Fibroblast of mammary gland (primary cell): ENCODE results near the gene CNIH2.

Experiments used
- DNase-seq: peaks from one replicate; pipeline ENCODE4 v3.0.0-alpha.2; 2010; ENCODE audit warnings: low read depth
- H3K4me3 ChIP-seq: 2 replicates; pipeline ENCODE4 v1.5.1; 2011; ENCODE audit warnings: low read depth, mild to moderate bottlenecking, low read length, moderate library complexity; ENCODE audit not compliant: control insufficient read depth
- TF ChIP-seq, protein P1 (sequence below): conservative IDR thresholded peaks from 2 replicates; pipeline ENCODE4 v1.5.1; 2011; ENCODE audit warnings: low read depth, low read length, inconsistent platforms; ENCODE audit not compliant: control insufficient read depth, insufficient read depth

Gene CNIH2

DNA sequence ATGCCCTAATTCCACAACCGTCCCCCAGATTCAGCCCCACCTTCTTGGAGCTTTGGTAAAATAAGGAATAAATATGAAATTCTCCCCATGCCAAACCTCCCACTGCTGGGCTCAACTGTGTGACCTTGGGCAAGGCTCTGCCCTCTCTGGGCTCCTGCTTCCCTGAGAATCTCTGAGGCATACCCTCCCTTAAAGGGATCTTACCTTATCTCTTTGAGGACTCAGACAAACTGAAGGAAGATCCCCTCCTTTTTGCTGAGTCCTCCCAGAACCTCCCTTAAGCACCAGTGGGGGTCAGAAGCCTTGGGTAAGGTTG lies 36.2 kb downstream of the CNIH2 start:
- TF ChIP-seq, protein P1, sequence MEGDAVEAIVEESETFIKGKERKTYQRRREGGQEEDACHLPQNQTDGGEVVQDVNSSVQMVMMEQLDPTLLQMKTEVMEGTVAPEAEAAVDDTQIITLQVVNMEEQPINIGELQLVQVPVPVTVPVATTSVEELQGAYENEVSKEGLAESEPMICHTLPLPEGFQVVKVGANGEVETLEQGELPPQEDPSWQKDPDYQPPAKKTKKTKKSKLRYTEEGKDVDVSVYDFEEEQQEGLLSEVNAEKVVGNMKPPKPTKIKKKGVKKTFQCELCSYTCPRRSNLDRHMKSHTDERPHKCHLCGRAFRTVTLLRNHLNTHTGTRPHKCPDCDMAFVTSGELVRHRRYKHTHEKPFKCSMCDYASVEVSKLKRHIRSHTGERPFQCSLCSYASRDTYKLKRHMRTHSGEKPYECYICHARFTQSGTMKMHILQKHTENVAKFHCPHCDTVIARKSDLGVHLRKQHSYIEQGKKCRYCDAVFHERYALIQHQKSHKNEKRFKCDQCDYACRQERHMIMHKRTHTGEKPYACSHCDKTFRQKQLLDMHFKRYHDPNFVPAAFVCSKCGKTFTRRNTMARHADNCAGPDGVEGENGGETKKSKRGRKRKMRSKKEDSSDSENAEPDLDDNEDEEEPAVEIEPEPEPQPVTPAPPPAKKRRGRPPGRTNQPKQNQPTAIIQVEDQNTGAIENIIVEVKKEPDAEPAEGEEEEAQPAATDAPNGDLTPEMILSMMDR = no peak
- no peak for DNase-seq
- H3K4me3 ChIP-seq = peak overlapping the region; percentile 63

GRCh38 chr11:66314561-66315497 lies 36.9 kb downstream of the CNIH2 start:
- DNase-seq = no peak
- peak overlapping the region; percentile 63 for H3K4me3 ChIP-seq
- TF ChIP-seq, protein P1 = no peak

DNA sequence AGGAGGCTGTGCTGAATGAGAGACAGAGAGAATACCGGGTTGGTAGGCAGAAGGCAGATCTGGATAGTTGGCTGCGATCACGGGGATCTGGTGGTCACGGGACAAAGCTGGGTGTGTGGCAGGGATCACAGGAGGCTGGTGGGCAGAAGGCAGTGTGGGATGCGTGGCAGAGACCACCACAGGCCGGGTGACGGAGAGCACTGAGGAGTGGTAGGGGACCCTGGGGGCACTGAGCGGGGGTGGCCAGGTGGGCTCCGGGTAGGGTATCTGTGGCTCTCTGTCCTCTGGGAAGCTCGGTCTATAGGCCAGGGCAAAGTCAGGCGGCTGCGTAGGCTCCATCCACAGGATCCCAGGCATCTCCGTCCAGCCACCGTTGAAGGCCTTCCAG lies 37.5 kb downstream of the CNIH2 start:
- TF ChIP-seq, protein P1 = no peak
- peak overlapping the region; percentile 63 for H3K4me3 ChIP-seq
- DNase-seq = no peak

DNA sequence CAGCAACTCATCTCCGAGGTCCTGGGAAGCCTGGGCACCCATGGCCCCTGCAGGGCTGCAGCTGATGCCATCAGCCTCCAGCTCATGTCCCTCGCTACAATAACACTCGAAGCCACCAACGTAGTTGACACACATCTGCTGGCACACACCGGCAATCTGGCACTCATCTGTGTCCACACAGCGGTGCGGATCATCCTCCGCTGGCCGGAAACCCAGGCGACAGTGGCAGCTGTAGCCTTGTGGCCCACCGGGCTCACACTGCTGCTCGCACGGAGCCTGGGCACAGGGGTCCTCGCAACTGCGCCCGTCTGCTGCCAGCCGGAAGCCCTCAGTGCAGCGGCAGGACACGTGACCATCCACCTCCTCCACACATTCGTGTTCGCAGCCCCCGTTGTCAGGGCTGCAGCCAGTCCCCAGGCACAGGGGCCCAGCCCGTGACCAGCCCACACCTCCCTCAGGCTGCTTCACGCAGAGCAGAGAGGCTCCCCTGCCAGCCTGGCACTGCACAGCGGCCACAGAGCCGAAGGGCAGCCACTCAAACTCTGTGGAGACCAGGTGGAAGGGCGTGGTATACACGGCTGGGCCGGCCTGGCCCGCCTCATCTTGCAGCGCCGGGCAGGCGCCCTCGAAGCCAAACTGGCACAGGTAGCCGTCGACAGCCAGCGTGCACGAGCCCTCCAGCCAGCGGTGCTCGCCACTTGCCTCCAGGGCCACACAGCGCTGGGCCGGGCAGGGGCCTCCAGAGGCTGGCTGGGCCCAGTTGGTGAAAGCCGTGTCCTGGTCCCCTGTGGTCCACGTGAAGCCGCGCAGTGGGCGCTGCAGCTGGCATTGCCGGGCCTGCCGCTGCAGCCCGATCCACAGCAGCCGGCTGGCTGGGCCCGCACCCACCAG lies 38.2 kb downstream of the CNIH2 start:
- TF ChIP-seq, protein P1 = no peak
- no peak for DNase-seq
- peak overlapping the region; percentile 63 for H3K4me3 ChIP-seq

DNA sequence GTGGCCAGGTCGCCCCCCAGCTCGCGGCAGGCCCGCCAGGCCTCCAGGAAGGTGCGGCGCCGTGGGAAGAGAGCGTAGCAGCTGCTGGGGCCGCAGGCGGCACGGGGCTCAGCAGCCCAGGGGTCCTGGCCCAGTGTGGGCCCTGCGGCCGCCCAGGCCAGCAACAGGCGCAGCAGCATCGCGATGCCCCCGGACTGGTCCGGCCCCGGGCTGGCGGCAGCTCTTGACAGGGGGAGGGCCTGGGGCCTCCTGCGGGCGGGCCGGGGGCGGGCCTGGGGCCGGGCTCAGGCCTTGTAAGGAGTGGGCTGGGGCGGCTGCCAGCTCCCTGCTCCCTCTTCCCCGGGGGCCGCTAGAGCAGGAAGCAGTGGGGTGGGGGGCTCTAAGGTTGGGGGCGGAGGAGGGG lies 38.9 kb downstream of the CNIH2 start, which contains the start of gene CD248:
CD248 (minus strand) TSS at position 196 of the 403 bp plus-strand sequence; CDS start at position 179, 17 bp downstream.
- peak within 1 kb of the TSS; percentile 63 for H3K4me3 ChIP-seq
- TF ChIP-seq, protein P1 = no peak
- peak; percentile 74 for DNase-seq

DNA sequence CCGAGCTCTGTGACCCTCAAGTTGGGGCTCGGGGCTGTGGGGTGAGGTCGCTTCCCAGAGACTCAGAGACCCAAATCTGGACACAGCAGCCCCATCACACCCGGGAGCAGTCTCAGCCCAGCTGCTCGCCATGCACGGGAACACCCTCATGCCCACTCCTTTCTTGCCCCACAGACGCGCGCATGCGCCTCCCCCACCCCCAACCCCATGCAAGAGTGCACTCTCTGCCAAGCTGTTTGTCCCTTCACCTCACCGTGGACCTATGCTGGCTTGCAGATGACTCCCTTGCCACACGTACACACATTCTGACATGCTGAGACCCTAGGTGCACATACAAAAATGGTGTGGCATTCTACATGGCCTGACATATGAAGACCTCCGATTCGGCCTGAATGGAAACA lies 39.3 kb downstream of the CNIH2 start:
- H3K4me3 ChIP-seq = no peak overlapping the region
- TF ChIP-seq, protein P1 = no peak
- peak; percentile 61 for DNase-seq
